RKO (cell line): ENCODE results near the gene CTDSP2.
"Not testable (repeated sequence)": the region's sequence is repeated elsewhere in the genome, so short reads cannot be mapped to it uniquely, and the experiment has no call there.

Experiments
- DNase-seq: peaks from one replicate; pipeline ENCODE4 v3.0.0-alpha.2; 2016; ENCODE audit warnings: low spot score

The CTDSP2 gene

GRCh38 chr12:57834086-57834876 is 12.2 kb downstream of the CTDSP2 start:
- no peak for DNase-seq

- DNase-seq = no peak
These were observed 12.9 kb downstream of the CTDSP2 start for GRCh38 chr12:57833672-57834071.

GRCh38 chr12:57832966-57833365 is 13.6 kb downstream of the CTDSP2 start:
- no peak for DNase-seq

GRCh38 chr12:57830393-57830792 is 16.1 kb downstream of the CTDSP2 start:
- DNase-seq = no peak

- no peak for DNase-seq
These were observed 17.3 kb downstream of the CTDSP2 start for GRCh38 chr12:57829025-57829777.

- no peak for DNase-seq
These were observed 19.6 kb downstream of the CTDSP2 start for GRCh38 chr12:57826966-57827365.

GRCh38 chr12:57826400-57826799 is 20.1 kb downstream of the CTDSP2 start:
- no peak for DNase-seq

GRCh38 chr12:57825451-57825850 is 21.1 kb downstream of the CTDSP2 start:
- no peak for DNase-seq

- DNase-seq = no peak
These were observed 22.5 kb downstream of the CTDSP2 start for GRCh38 chr12:57823908-57824640.

- no peak for DNase-seq
These were observed 23.2 kb downstream of the CTDSP2 start for GRCh38 chr12:57823131-57823907.

- DNase-seq = no peak
These were observed 24.0 kb downstream of the CTDSP2 start for GRCh38 chr12:57822392-57823130.

- no peak for DNase-seq
These were observed 24.9 kb downstream of the CTDSP2 start for GRCh38 chr12:57821474-57822214.

GRCh38 chr12:57821015-57821414 is 25.5 kb downstream of the CTDSP2 start:
- DNase-seq = not testable (repeated sequence)

GRCh38 chr12:57820119-57820518 is 26.4 kb downstream of the CTDSP2 start:
- DNase-seq = not testable (repeated sequence)

- not testable (repeated sequence) for DNase-seq
These were observed 28.6 kb downstream of the CTDSP2 start for GRCh38 chr12:57817990-57818331.

- no peak for DNase-seq
These were observed 29.1 kb downstream of the CTDSP2 start for GRCh38 chr12:57817261-57817989.

- no peak for DNase-seq
These were observed 29.7 kb downstream of the CTDSP2 start for GRCh38 chr12:57816855-57817151.

GRCh38 chr12:57816001-57816854 is 30.3 kb downstream of the CTDSP2 start:
- no peak for DNase-seq
